ENCODE data around the gene SMAD4. TPM values are rescaled to one million over a fixed set of nuclear protein-coding genes. Genes with fewer than 3 reads are reported as not detected.
"Not testable (repeated sequence)": the region's sequence is repeated elsewhere in the genome, so short reads cannot be mapped to it uniquely, and the experiment has no call there.

Gene SMAD4
- total RNA-seq, 1 donor from 2014 or later, result 75.1 TPM

DNA sequence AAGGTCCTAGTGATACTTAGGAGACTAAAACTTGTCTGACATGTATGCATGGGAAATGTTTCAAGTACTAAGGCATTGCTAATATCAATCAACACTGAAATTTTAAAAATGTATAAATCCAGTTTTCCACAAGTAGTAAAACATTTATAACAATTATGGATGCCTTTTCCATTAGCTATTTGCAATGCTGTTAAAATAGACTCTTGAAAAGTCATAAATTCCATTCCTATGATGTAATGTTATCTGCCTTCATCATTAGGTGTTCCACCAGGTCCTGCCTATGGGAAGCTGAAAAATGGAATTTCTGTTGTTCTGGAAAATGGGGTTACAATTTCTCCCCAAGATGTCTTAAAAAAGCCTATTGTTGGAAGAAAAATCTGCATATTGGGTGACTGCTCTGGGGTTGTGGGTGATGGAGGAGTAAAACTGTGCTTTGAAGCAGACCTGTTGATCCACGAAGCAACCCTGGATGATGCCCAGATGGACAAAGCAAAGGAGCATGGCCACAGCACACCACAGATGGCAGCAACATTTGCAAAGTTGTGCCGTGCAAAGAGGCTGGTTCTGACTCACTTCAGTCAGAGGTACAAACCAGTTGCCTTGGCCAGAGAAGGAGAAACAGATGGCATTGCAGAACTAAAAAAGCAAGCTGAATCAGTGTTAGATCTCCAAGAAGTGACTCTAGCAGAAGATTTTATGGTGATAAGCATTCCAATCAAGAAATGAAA is 43.5 kb upstream of the SMAD4 start:
- Histone ChIP-seq H3K27me3 (no peaks in the 10 kb centered on the region), H3K4me1 (peaks cover 21% of the 10 kb centered on the region), H3K27ac (no peak overlapping the region), H3K4me3 (no peak overlapping the region), H3K36me3 (no peaks in the 10 kb centered on the region), H3K9me3 (no peaks in the 10 kb centered on the region)
- intact Hi-C loops (cut with DNase I), result no loop called here
- no peak for DNase-seq (ENCODE audit: extremely low spot score in 2 of 2)
- TF ChIP-seq, protein P1, sequence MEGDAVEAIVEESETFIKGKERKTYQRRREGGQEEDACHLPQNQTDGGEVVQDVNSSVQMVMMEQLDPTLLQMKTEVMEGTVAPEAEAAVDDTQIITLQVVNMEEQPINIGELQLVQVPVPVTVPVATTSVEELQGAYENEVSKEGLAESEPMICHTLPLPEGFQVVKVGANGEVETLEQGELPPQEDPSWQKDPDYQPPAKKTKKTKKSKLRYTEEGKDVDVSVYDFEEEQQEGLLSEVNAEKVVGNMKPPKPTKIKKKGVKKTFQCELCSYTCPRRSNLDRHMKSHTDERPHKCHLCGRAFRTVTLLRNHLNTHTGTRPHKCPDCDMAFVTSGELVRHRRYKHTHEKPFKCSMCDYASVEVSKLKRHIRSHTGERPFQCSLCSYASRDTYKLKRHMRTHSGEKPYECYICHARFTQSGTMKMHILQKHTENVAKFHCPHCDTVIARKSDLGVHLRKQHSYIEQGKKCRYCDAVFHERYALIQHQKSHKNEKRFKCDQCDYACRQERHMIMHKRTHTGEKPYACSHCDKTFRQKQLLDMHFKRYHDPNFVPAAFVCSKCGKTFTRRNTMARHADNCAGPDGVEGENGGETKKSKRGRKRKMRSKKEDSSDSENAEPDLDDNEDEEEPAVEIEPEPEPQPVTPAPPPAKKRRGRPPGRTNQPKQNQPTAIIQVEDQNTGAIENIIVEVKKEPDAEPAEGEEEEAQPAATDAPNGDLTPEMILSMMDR (IDR thresholded peaks at IDR 0.05), result no peak
- no peak for TF ChIP-seq POLR2A (IDR thresholded peaks at IDR 0.05)
- TF ChIP-seq POLR2AphosphoS5 (IDR thresholded peaks at IDR 0.05; ENCODE audit: insufficient read depth in 1 of 2, low read depth in 1 of 2), result no peak

DNA sequence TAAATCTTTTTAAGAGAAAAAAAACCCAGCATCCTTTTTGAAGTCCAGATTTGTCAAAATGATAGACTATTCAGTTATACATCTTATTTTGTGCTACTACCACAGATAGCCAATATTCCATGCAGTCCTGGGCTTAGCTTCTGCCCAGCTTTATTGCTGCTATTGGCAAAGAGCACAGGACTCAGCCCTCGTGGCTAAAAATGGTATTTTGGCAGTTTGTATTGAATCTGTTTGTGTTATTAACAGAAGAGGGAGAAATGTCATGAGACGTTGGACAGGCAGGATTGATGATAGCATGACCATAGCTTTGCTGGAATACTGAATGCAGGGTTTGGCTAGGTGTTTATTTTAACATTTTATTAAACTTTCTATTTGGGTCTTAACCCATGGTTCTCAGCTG is 42.8 kb upstream of the SMAD4 start:
- Histone ChIP-seq H3K27ac (no peak overlapping the region), H3K4me3 (no peak overlapping the region), H3K27me3 (no peaks in the 10 kb centered on the region), H3K36me3 (no peaks in the 10 kb centered on the region), H3K4me1 (peaks cover 16% of the 10 kb centered on the region), H3K9me3 (no peaks in the 10 kb centered on the region)
- intact Hi-C loops (cut with DNase I), result no loop called here
- DNase-seq (ENCODE audit: extremely low spot score in 2 of 2), result no peak
- TF ChIP-seq, protein P1 (IDR thresholded peaks at IDR 0.05), result no peak
- TF ChIP-seq POLR2AphosphoS5 (IDR thresholded peaks at IDR 0.05; ENCODE audit: insufficient read depth in 1 of 2, low read depth in 1 of 2) (no peak), POLR2A (IDR thresholded peaks at IDR 0.05) (no peak)

DNA sequence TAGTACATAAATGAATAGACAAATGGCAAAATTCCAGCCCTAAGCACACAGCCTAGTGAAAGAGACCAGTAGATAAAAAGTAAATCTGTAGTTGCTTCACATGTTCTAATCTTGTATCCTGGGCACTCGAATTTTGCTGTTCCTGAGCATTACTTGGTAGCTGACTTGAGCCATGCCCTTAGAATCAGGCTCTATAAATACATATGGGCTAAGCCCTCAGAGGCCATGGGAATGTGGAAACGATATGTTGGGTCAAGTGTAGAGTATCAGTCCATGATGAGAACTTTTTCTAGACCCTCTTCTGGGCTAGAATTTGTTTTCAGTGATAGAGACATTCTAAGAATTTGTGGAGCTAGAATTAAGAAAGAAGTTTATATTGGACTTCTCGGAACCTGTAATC is 40.3 kb upstream of the SMAD4 start:
- DNase-seq (ENCODE audit: extremely low spot score in 2 of 2), result no peak
- H3K27ac ChIP-seq, result no peak overlapping the region
- intact Hi-C loops (cut with DNase I), result no loop called here
- no peak overlapping the region for H3K4me3 ChIP-seq
- no peaks in the 10 kb centered on the region for H3K36me3 ChIP-seq
- H3K9me3 ChIP-seq, result no peaks in the 10 kb centered on the region
- TF ChIP-seq POLR2AphosphoS5 (IDR thresholded peaks at IDR 0.05; ENCODE audit: insufficient read depth in 1 of 2, low read depth in 1 of 2) (no peak), POLR2A (IDR thresholded peaks at IDR 0.05) (no peak)
- TF ChIP-seq, protein P1 (IDR thresholded peaks at IDR 0.05), result no peak
- H3K4me1 ChIP-seq, result peaks cover 9% of the 10 kb centered on the region
- H3K27me3 ChIP-seq, result no peaks in the 10 kb centered on the region

DNA sequence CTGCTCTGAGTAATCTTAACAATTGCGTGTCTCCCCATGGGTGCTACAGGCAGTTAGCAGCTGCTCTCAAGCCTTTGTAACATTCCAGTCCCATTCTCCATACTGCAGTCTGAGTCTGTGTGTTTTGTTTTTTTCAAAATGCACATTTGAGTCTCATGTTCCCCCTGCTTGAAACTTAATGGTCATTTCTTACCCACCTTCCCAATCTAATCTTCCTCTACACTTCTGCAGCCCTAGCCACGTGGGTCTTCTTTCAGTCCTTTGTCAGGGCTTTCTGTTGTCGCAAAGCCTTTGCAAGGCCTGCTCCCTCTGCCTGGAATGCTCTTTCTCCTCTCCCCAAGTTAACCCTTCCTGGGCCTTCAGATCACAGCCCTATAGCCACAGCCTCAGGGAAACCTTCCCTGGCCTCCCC is 37.7 kb upstream of the SMAD4 start:
- intact Hi-C loops (cut with DNase I), result no loop called here

DNA sequence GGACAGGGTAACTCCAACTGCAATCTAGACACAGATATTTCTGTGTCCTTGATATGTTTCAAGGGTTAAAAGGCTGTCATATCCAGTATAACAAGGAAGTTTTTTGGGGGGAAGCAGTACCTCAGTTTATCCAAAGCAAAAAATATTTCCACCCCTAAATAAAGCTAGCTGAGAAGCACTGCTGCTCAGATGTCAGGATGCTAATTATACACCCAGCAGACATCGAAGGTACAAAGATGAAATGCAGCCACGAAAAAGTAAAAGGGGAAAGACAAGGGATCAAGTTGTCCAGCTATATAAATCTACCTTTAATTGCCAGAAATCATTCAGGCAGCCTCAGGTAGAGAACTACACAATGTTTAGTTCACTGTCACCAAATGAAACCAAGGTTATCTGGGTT is 36.0 kb upstream of the SMAD4 start:
- Histone ChIP-seq H3K27me3 (no peaks in the 10 kb centered on the region), H3K9me3 (no peaks in the 10 kb centered on the region), H3K36me3 (no peaks in the 10 kb centered on the region), H3K4me3 (no peak overlapping the region), H3K4me1 (no peaks in the 10 kb centered on the region), H3K27ac (no peak overlapping the region)
- no peak for TF ChIP-seq POLR2AphosphoS5 (IDR thresholded peaks at IDR 0.05; ENCODE audit: insufficient read depth in 1 of 2, low read depth in 1 of 2)
- TF ChIP-seq, protein P1 (IDR thresholded peaks at IDR 0.05), result no peak
- no peak for TF ChIP-seq POLR2A (IDR thresholded peaks at IDR 0.05)
- DNase-seq (ENCODE audit: extremely low spot score in 2 of 2), result no peak
- intact Hi-C loops (cut with DNase I), result no loop called here

More for the DNA sequence above, 37.7 kb upstream of the SMAD4 start:
- no peaks in the 10 kb centered on the region for H3K27me3 ChIP-seq
- H3K4me1 ChIP-seq, result no peaks in the 10 kb centered on the region
- DNase-seq (ENCODE audit: extremely low spot score in 2 of 2), result no peak
- no peaks in the 10 kb centered on the region for H3K36me3 ChIP-seq
- no peak overlapping the region for H3K4me3 ChIP-seq
- no peaks in the 10 kb centered on the region for H3K9me3 ChIP-seq
- H3K27ac ChIP-seq, result no peak overlapping the region
- TF ChIP-seq POLR2AphosphoS5 (IDR thresholded peaks at IDR 0.05; ENCODE audit: insufficient read depth in 1 of 2, low read depth in 1 of 2) (no peak), POLR2A (IDR thresholded peaks at IDR 0.05) (no peak)
- TF ChIP-seq, protein P1 (IDR thresholded peaks at IDR 0.05), result no peak

DNA sequence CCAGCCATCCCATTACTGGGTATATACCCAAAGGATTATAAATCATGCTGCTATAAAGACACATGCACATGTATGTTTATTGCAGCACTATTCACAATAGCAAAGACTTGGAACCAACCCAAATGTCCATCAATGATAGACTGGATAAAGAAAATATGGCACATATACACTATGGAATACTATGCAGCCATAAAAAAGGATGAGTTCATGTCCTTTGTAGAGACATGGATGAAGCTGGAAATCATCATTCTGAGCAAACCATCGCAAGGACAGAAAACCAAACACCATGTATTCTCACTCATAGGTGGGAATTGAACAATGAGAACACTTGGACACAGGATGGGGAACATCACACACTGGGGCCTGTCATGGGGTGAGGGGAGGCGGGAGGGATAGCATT is 26.8 kb upstream of the SMAD4 start:
- H3K4me3 ChIP-seq; H3K4me1 ChIP-seq; DNase-seq (ENCODE audit: extremely low spot score in 2 of 2); H3K27ac ChIP-seq; intact Hi-C loops (cut with DNase I); H3K27me3 ChIP-seq; H3K9me3 ChIP-seq; H3K36me3 ChIP-seq: not testable (repeated sequence)
